ENCODE data around the gene FSTL4. TPM values are rescaled to one million over a fixed set of nuclear protein-coding genes. Genes with fewer than 3 reads are reported as not detected.

FSTL4 gene
- total and polyA plus RNA-seq, 2 of the 4 experiments (the other 2 are of a cell fraction): 0.18 TPM; not detected in 1

DNA sequence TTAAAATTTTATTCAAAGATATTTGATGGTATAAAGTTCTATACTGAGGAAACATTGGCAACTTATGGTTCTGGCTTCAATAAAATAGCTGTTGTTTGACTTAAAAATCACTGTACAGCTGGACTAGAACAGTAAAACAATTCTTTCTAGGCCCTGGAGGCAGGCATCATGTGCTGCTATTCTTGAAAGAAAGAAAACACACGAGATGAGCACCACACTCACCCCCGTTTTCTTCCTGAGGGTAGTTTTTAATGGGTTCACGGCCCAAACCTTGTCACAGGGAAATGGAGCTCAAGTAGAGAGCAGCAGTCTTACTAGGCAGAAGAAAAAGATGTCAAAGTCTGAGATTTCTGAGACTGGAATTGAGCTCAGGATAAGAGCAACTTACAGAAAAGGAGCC lies 68.0 kb downstream of the FSTL4 start:
- Histone ChIP-seq H3K9me3 (ENCODE audit: control insufficient read depth, insufficient read depth, low read length) (no peaks in the 10 kb centered on the region), H3K27me3 (ENCODE audit: control insufficient read depth, insufficient read depth, low read length) (0 out of 2 replicates have a peak, but pooled peaks cover 1% of the 10 kb centered on the region), H2BK15ac (ENCODE audit: low read depth, low read length) (no peak overlapping the region), H3K9ac (ENCODE audit: low read depth, low read length) (no peak overlapping the region), H3K4ac (ENCODE audit: low read depth, low read length) (no peak overlapping the region), H3K27ac (ENCODE audit: insufficient read depth, low read length) (no peak overlapping the region), H2BK5ac (ENCODE audit: low read depth, low read length, poor library complexity, severe bottlenecking) (no peak overlapping the region), H3K4me3 (ENCODE audit: insufficient read depth, low read depth, low read length) (no peak overlapping the region), H3K14ac (replicated peaks; ENCODE audit: low read depth, low read length) (no peak overlapping the region), H2AK9ac (replicated peaks; ENCODE audit: low read depth, low read length, poor library complexity) (no peak overlapping the region), H3K4me2 (ENCODE audit: low read depth, low read length) (no peak overlapping the region), H3K79me1 (ENCODE audit: low read depth in 1 of 2, low read length in 2 of 2) (no peaks in the 10 kb centered on the region), H4K20me1 (ENCODE audit: insufficient read depth, low read length) (no peaks in the 10 kb centered on the region), H4K91ac (ENCODE audit: insufficient read depth, low read depth, low read length) (no peak overlapping the region), H2AK5ac (ENCODE audit: low read depth, low read length) (no peak overlapping the region), H4K5ac (ENCODE audit: low read depth, low read length) (no peak overlapping the region), H3K18ac (ENCODE audit: low read depth, low read length) (no peak overlapping the region), H3K9me1 (ENCODE audit: insufficient read depth, low read length) (no peaks in the 10 kb centered on the region), H2AFZ (replicated peaks; ENCODE audit: low read length, poor library complexity) (no peak overlapping the region), H3K56ac (ENCODE audit: extremely low read depth, insufficient read depth, low read length) (no peak overlapping the region), H3K4me1 (ENCODE audit: control insufficient read depth, insufficient read depth, low read length) (no peaks in the 10 kb centered on the region), H2BK20ac (ENCODE audit: low read depth, low read length) (no peak overlapping the region), H4K8ac (ENCODE audit: low read depth in 2 of 2, low read length in 2 of 2) (no peak overlapping the region), H3K23ac (ENCODE audit: low read depth, low read length) (no peak overlapping the region), H2BK120ac (ENCODE audit: low read depth, low read length) (no peak overlapping the region), H3K36me3 (ENCODE audit: control insufficient read depth, insufficient read depth, low read length) (no peaks in the 10 kb centered on the region)
- 0% methylated on average over 1 of the region's 3 CpGs; no CpG with 5 or more reads in 1 of the 2 experiments for WGBS, 2 experiments (ENCODE audit: extremely low coverage in 2 of 2, insufficient read length in 1 of 2)
- TF ChIP-seq POLR2A (IDR thresholded peaks at IDR 0.05; ENCODE audit: low read depth, low read length): no peak
- no peak for TF ChIP-seq ELK1 (IDR thresholded peaks at IDR 0.05; ENCODE audit: borderline replicate concordance, low read depth, low read length)
- no peak for TF ChIP-seq SMC3 (IDR thresholded peaks at IDR 0.05; ENCODE audit: low read depth, low read length)
- TF ChIP-seq RFX5 (IDR thresholded peaks at IDR 0.05; ENCODE audit: low read depth, low read length): no peak
- no peak for TF ChIP-seq MAZ (IDR thresholded peaks at IDR 0.05; ENCODE audit: borderline replicate concordance, low read depth, low read length)
- TF ChIP-seq MXI1 (IDR thresholded peaks at IDR 0.05; ENCODE audit: borderline replicate concordance, low read depth, low read length): no peak
- TF ChIP-seq NFE2L2 (IDR thresholded peaks at IDR 0.05; ENCODE audit: low read depth, low read length): no peak
- no peak for TF ChIP-seq MAFK (IDR thresholded peaks at IDR 0.05; ENCODE audit: low read depth, low read length)
- TF ChIP-seq CHD1 (IDR thresholded peaks at IDR 0.05; ENCODE audit: low read depth, low read length): no peak
- TF ChIP-seq CEBPB (IDR thresholded peaks at IDR 0.05; ENCODE audit: low read depth, low read length): no peak
- no peak for TF ChIP-seq USF2 (IDR thresholded peaks at IDR 0.05; ENCODE audit: low read depth, low read length)
- no peak for TF ChIP-seq BHLHE40 (IDR thresholded peaks at IDR 0.05; ENCODE audit: low read depth, low read length)
- no peak for TF ChIP-seq RCOR1 (IDR thresholded peaks at IDR 0.05; ENCODE audit: insufficient replicate concordance, low read length)
- TF ChIP-seq, protein P1, sequence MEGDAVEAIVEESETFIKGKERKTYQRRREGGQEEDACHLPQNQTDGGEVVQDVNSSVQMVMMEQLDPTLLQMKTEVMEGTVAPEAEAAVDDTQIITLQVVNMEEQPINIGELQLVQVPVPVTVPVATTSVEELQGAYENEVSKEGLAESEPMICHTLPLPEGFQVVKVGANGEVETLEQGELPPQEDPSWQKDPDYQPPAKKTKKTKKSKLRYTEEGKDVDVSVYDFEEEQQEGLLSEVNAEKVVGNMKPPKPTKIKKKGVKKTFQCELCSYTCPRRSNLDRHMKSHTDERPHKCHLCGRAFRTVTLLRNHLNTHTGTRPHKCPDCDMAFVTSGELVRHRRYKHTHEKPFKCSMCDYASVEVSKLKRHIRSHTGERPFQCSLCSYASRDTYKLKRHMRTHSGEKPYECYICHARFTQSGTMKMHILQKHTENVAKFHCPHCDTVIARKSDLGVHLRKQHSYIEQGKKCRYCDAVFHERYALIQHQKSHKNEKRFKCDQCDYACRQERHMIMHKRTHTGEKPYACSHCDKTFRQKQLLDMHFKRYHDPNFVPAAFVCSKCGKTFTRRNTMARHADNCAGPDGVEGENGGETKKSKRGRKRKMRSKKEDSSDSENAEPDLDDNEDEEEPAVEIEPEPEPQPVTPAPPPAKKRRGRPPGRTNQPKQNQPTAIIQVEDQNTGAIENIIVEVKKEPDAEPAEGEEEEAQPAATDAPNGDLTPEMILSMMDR (conservative IDR thresholded peaks at IDR 0.05; ENCODE audit: low read depth, low read length): no peak
- no peak for TF ChIP-seq FOS (IDR thresholded peaks at IDR 0.05; ENCODE audit: low read depth, low read length)
- in situ Hi-C loops (cut with MboI; ENCODE audit: low sequenced_read_pairs): no loop called here
- BruUV-seq (replicated peaks): no TSS peak
- dilution Hi-C loops (cut with HindIII; ENCODE audit: low sequenced_read_pairs, unreplicated experiment): no loop called here
- intact Hi-C loops (cut with micrococcal nuclease): no loop called here
- POLR2A ChIA-PET (ENCODE audit: unreplicated experiment): no interaction called here
- CTCF ChIA-PET: no interaction called here
- DNase-seq: no peak
- no peak for ATAC-seq (ENCODE audit: low read depth)

Measured in IMR-90 (cell line).